Nephron progenitor cell (in vitro differentiated cells): ENCODE measurements around the gene HTT.
"Not testable (repeated sequence)": the region's sequence is repeated elsewhere in the genome, so short reads cannot be mapped to it uniquely, and the experiment has no call there.

Experiments used
- DNase-seq: peaks from one replicate; pipeline ENCODE4 v3.0.0; 2021
- H3K27ac Mint-ChIP-seq: 2 replicates; pipeline ENCODE4 v1.8.0; 2021; ENCODE audit warnings: mild to moderate bottlenecking, moderate library complexity, mixed read lengths
- H3K27me3 Mint-ChIP-seq: 2 replicates; pipeline ENCODE4 v1.8.0; 2021; ENCODE audit warnings: mild to moderate bottlenecking, low read depth, mixed read lengths; ENCODE audit not compliant: poor library complexity
- H3K36me3 Mint-ChIP-seq: 2 replicates; pipeline ENCODE4 v1.8.0; 2021; ENCODE audit warnings: low read depth, mixed read lengths
- H3K4me1 Mint-ChIP-seq: 2 replicates; pipeline ENCODE4 v1.8.0; 2021; ENCODE audit warnings: mixed read lengths
- H3K4me3 Mint-ChIP-seq: 2 replicates; pipeline ENCODE4 v1.8.0; 2021; ENCODE audit warnings: mild to moderate bottlenecking, moderate library complexity, mixed read lengths
- H3K9me3 Mint-ChIP-seq: 2 replicates; pipeline ENCODE4 v1.8.0; 2021; ENCODE audit warnings: mild to moderate bottlenecking, moderate library complexity, mixed read lengths
- CTCF ChIP-seq: fragments of 200-600 bp; sonication (generic); IDR thresholded peaks from 2 replicates; pipeline ENCODE4 v1.5.0; 2021; ENCODE audit warnings: antibody characterized with exemption

Gene HTT

GRCh38 chr4:3043282-3044020, 31.0 kb upstream of the HTT start:
- no peaks in the 10 kb centered on the region for H3K4me1 Mint-ChIP-seq
- no peaks in the 10 kb centered on the region for H3K9me3 Mint-ChIP-seq
- peaks cover 26% of the 10 kb centered on the region for H3K27me3 Mint-ChIP-seq
- H3K4me3 Mint-ChIP-seq = no peak overlapping the region
- no peak for TF ChIP-seq CTCF
- DNase-seq = no peak
- no peaks in the 10 kb centered on the region for H3K36me3 Mint-ChIP-seq
- no peak overlapping the region for H3K27ac Mint-ChIP-seq

GRCh38 chr4:3044870-3045819, 29.3 kb upstream of the HTT start:
- Mint-ChIP-seq H3K36me3 (no peaks in the 10 kb centered on the region), H3K27ac (no peak overlapping the region)

GRCh38 chr4:3046162-3046561, 28.3 kb upstream of the HTT start:
- Mint-ChIP-seq H3K9me3 (peaks cover 3% of the 10 kb centered on the region), H3K27me3 (peaks cover 35% of the 10 kb centered on the region), H3K4me3 (no peak overlapping the region), H3K27ac (no peak overlapping the region), H3K4me1 (no peaks in the 10 kb centered on the region), H3K36me3 (no peaks in the 10 kb centered on the region)
- no peak for TF ChIP-seq CTCF
- DNase-seq = no peak

More at GRCh38 chr4:3044870-3045819, 29.3 kb upstream of the HTT start:
- DNase-seq = no peak
- no peaks in the 10 kb centered on the region for H3K4me1 Mint-ChIP-seq
- H3K27me3 Mint-ChIP-seq = peaks cover 35% of the 10 kb centered on the region
- H3K9me3 Mint-ChIP-seq = no peaks in the 10 kb centered on the region
- TF ChIP-seq CTCF = no peak
- H3K4me3 Mint-ChIP-seq = no peak overlapping the region

- Mint-ChIP-seq H3K27ac (no peak overlapping the region), H3K36me3 (no peaks in the 10 kb centered on the region), H3K4me1 (no peaks in the 10 kb centered on the region), H3K9me3 (peaks cover 3% of the 10 kb centered on the region), H3K4me3 (no peak overlapping the region), H3K27me3 (peaks cover 36% of the 10 kb centered on the region)
- DNase-seq = no peak
- TF ChIP-seq CTCF = no peak
Measured at GRCh38 chr4:3046623-3047022, 27.9 kb upstream of the HTT start.

GRCh38 chr4:3047464-3048286, 26.8 kb upstream of the HTT start:
- Mint-ChIP-seq H3K4me1 (no peaks in the 10 kb centered on the region), H3K27me3 (peaks cover 34% of the 10 kb centered on the region), H3K9me3 (peaks cover 12% of the 10 kb centered on the region), H3K4me3 (no peak overlapping the region), H3K36me3 (no peaks in the 10 kb centered on the region), H3K27ac (no peak overlapping the region)
- peak; percentile 73 for DNase-seq
- peak; percentile 72 for TF ChIP-seq CTCF

- peaks cover 19% of the 10 kb centered on the region for H3K27me3 Mint-ChIP-seq
- H3K36me3 Mint-ChIP-seq = not testable (repeated sequence)
Measured at GRCh38 chr4:3051141-3051897, 23.2 kb upstream of the HTT start.

More at GRCh38 chr4:3051141-3051897, 23.2 kb upstream of the HTT start:
- not testable (repeated sequence) for H3K4me1 Mint-ChIP-seq, H3K4me3 Mint-ChIP-seq, H3K27ac Mint-ChIP-seq, DNase-seq
- peaks cover 37% of the 10 kb centered on the region for H3K9me3 Mint-ChIP-seq
